Suprapubic skin (tissue), 4 donors: ENCODE results near the gene CCDC60.

Experiments used
- CTCF ChIP-seq, 2 donors: fragments of 200-600 bp in 1 of 2; fragments of 450-650 bp in 1 of 2; sonication (generic) in 1 of 2; IDR thresholded peaks; one replicate each; pipeline ENCODE4 v1.5.1; 2016 to 2019; ENCODE audit warnings: antibody characterized with exemption in 2 of 2, mild to moderate bottlenecking in 1 of 2, moderate library complexity in 1 of 2
- POLR2A ChIP-seq, 2 donors: fragments of 450-650 bp; IDR thresholded peaks; one replicate each; pipeline ENCODE4 v1.6.1; 2017; ENCODE audit warnings: antibody characterized with exemption in 2 of 2, mild to moderate bottlenecking in 2 of 2, moderate library complexity in 2 of 2
- POLR2AphosphoS5 ChIP-seq, 3 donors: sonication (generic); formaldehyde crosslinking; IDR thresholded peaks; one replicate each; pipeline ENCODE4 v1.6.1; 2017; ENCODE audit warnings: antibody characterized with exemption in 3 of 3

GRCh38 chr12:119302451-119303080 lies 32.0 kb upstream of the CCDC60 start:
- TF ChIP-seq POLR2AphosphoS5 (IDR thresholded peaks at IDR 0.05) (no peak), CTCF (IDR thresholded peaks at IDR 0.05) (no peak), POLR2A (IDR thresholded peaks at IDR 0.05) (no peak)
